ENCODE results near the gene ABHD6. TPM values are rescaled to one million over a fixed set of nuclear protein-coding genes. Genes with fewer than 3 reads are reported as not detected.

The ABHD6 gene
- total RNA-seq, 1 experiment from 2014 or later = 12.7 TPM

DNA sequence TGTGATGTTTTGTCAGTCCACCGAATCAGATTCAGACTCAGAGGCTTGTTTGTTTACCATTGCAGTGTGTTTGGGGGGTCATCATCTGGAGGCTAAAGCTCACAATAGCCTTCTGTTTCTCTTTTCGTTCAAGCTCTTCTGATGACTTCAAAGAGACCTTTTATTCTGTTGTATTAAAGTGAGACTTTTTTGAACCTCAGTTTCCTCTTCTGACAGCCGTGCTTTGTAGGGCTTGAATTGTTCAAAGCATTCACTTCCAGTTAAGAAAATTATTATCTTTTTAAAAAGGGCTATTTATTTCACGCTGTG is 96.4 kb downstream of the ABHD6 start:
- peaks cover 14 to 33% of the 10 kb centered on the region in 2 experiments; a peak in 3 of 4 replicates for H3K4me1 ChIP-seq (ENCODE audit: control insufficient read depth in 1 of 2, insufficient read depth in 2 of 2, low read length in 2 of 2)
- ChIA-PET POLR2A (interaction anchor here (0.6 kb wide), 1 partner anchor 166 kb away, joined by 3 read pairs; no protein-coding TSS in a partner anchor), CTCF (interaction anchor here (1.0 to 2.0 kb wide), 3 partner anchors 26 to 158 kb away, joined by 3 to 6 read pairs (median 3); partner anchors contain the start of genes HTD2, KCTD6 and RPP14), RAD21 (ENCODE audit: low non-redundant PET in 1 of 2, low total read pairs in 2 of 2, uncharacterized antibody in 2 of 2, unreplicated experiment in 2 of 2) (no interaction called here)
- H3K36me3 ChIP-seq (ENCODE audit: control insufficient read depth in 1 of 2, insufficient read depth in 2 of 2, low read length in 2 of 2) = no peaks in the 10 kb centered on the region
- no peak overlapping the region for H3K9ac ChIP-seq (ENCODE audit: low read length)
- H2AFZ ChIP-seq (ENCODE audit: low read depth, low read length, poor library complexity, severe bottlenecking) = no peak overlapping the region
- no TSS peak for BruUV-seq (replicated peaks)
- intact Hi-C loops (cut with micrococcal nuclease) = no loop called here
- H3K27ac ChIP-seq (ENCODE audit: low read depth, low read length) = no peak overlapping the region
- DNase-seq (ENCODE audit: low read depth, low spot score) (no peak), ATAC-seq (no peak)
- H3K79me2 ChIP-seq (ENCODE audit: insufficient read depth, low read length) = no peaks in the 10 kb centered on the region
- H3K9me2 ChIP-seq (ENCODE audit: insufficient read depth) = no peaks in the 10 kb centered on the region
- H3K27me3 ChIP-seq (ENCODE audit: insufficient read depth, low read length) = no peaks in the 10 kb centered on the region
- TF ChIP-seq POLR2AphosphoS5 (IDR thresholded peaks at IDR 0.05; ENCODE audit: low read depth, low read length) (no peak), ZFX (IDR thresholded peaks at IDR 0.05) (no peak), CBX3 (IDR thresholded peaks at IDR 0.05; ENCODE audit: low read depth) (no peak), SP1 (IDR thresholded peaks at IDR 0.05; ENCODE audit: low read depth) (no peak), SRF (IDR thresholded peaks at IDR 0.05; ENCODE audit: low read depth) (no peak), CEBPB (IDR thresholded peaks at IDR 0.05; ENCODE audit: low read depth) (no peak), POLR2A (IDR thresholded peaks at IDR 0.05; ENCODE audit: borderline replicate concordance, extremely low read depth, insufficient read depth, insufficient read length) (no peak)
- no peaks in the 10 kb centered on the region for H4K20me1 ChIP-seq (ENCODE audit: insufficient read depth)
- peak overlapping the region; percentile 95 for H3K4me2 ChIP-seq (ENCODE audit: low read length)
- H3K9me3 ChIP-seq (ENCODE audit: control insufficient read depth in 1 of 2, insufficient read depth in 1 of 2, low read depth in 1 of 2, low read length in 2 of 2) = no peaks in the 10 kb centered on the region
- H3K4me3 ChIP-seq (replicated peaks in 1 of 2; ENCODE audit: low read depth in 1 of 2, low read length in 2 of 2) = peak overlapping the region; percentile 67 to 74

DNA sequence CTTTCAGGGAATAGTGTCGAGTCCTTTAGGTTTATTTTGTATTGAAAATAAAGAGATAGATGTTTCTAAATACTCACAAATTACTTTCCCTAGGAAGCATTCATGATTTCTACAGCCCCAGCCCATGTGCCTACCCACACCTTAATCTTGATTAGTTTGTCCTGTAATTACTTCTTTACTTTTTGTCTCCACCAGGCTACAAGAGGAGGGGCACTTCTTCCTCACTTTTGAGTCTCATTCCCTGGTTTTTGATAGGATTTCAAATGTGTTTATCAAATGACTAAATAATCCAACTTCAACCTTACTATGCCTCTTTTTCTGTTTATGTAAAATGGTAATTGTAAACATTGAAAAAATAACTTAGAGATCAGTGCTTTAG is 96.9 kb downstream of the ABHD6 start:
- Histone ChIP-seq H3K4me2 (ENCODE audit: low read length) (peak overlapping the region; percentile 95; the same call in 1 of the 2 replicates), H3K27me3 (ENCODE audit: insufficient read depth, low read length) (no peaks in the 10 kb centered on the region), H3K4me3 (replicated peaks in 1 of 2; ENCODE audit: low read depth in 1 of 2, low read length in 2 of 2) (no peak overlapping the region), H3K4me1 (ENCODE audit: control insufficient read depth in 1 of 2, insufficient read depth in 2 of 2, low read length in 2 of 2) (peaks cover 14 to 33% of the 10 kb centered on the region in 2 experiments; a peak in 3 of 4 replicates), H3K9ac (ENCODE audit: low read length) (no peak overlapping the region), H3K36me3 (ENCODE audit: control insufficient read depth in 1 of 2, insufficient read depth in 2 of 2, low read length in 2 of 2) (no peaks in the 10 kb centered on the region), H3K79me2 (ENCODE audit: insufficient read depth, low read length) (no peaks in the 10 kb centered on the region), H4K20me1 (ENCODE audit: insufficient read depth) (no peaks in the 10 kb centered on the region), H3K27ac (ENCODE audit: low read depth, low read length) (no peak overlapping the region), H2AFZ (ENCODE audit: low read depth, low read length, poor library complexity, severe bottlenecking) (no peak overlapping the region), H3K9me2 (ENCODE audit: insufficient read depth) (no peaks in the 10 kb centered on the region), H3K9me3 (ENCODE audit: control insufficient read depth in 1 of 2, insufficient read depth in 1 of 2, low read depth in 1 of 2, low read length in 2 of 2) (no peaks in the 10 kb centered on the region)
- ATAC-seq (no peak), DNase-seq (ENCODE audit: low read depth, low spot score) (no peak)
- intact Hi-C loops (cut with micrococcal nuclease) = no loop called here
- ChIA-PET CTCF (interaction anchor here (1.0 kb wide), 1 partner anchor 28 kb away, joined by 3 read pairs; the partner anchor contains the start of genes HTD2 and RPP14), POLR2A (no interaction called here), RAD21 (ENCODE audit: low non-redundant PET in 1 of 2, low total read pairs in 2 of 2, uncharacterized antibody in 2 of 2, unreplicated experiment in 2 of 2) (interaction anchor here in 1 of 2 experiments (0.6 kb wide), 1 partner anchor 220 kb away, joined by 3 read pairs; no protein-coding TSS in a partner anchor)
- TF ChIP-seq YY1 (IDR thresholded peaks at IDR 0.05; ENCODE audit: extremely low read depth, insufficient replicate concordance, low read depth, low read length) (no peak), POLR2AphosphoS5 (IDR thresholded peaks at IDR 0.05; ENCODE audit: low read depth, low read length) (no peak), SIN3A (IDR thresholded peaks at IDR 0.05; ENCODE audit: low read depth) (no peak), ELF1 (IDR thresholded peaks at IDR 0.05; ENCODE audit: borderline replicate concordance, low read depth) (no peak), CBX3 (IDR thresholded peaks at IDR 0.05; ENCODE audit: low read depth) (no peak), RAD21 (IDR thresholded peaks at IDR 0.05; ENCODE audit: low read depth) (no peak), EZH2 (IDR thresholded peaks at IDR 0.05) (no peak), POLR2A (IDR thresholded peaks at IDR 0.05; ENCODE audit: borderline replicate concordance, extremely low read depth, insufficient read depth, insufficient read length) (no peak)
- TF ChIP-seq, protein P1, sequence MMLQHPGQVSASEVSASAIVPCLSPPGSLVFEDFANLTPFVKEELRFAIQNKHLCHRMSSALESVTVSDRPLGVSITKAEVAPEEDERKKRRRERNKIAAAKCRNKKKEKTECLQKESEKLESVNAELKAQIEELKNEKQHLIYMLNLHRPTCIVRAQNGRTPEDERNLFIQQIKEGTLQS (IDR thresholded peaks at IDR 0.05) = no peak
- TF ChIP-seq, protein P2, sequence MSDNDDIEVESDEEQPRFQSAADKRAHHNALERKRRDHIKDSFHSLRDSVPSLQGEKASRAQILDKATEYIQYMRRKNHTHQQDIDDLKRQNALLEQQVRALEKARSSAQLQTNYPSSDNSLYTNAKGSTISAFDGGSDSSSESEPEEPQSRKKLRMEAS (IDR thresholded peaks at IDR 0.05) = no peak
- TF ChIP-seq, protein P3, sequence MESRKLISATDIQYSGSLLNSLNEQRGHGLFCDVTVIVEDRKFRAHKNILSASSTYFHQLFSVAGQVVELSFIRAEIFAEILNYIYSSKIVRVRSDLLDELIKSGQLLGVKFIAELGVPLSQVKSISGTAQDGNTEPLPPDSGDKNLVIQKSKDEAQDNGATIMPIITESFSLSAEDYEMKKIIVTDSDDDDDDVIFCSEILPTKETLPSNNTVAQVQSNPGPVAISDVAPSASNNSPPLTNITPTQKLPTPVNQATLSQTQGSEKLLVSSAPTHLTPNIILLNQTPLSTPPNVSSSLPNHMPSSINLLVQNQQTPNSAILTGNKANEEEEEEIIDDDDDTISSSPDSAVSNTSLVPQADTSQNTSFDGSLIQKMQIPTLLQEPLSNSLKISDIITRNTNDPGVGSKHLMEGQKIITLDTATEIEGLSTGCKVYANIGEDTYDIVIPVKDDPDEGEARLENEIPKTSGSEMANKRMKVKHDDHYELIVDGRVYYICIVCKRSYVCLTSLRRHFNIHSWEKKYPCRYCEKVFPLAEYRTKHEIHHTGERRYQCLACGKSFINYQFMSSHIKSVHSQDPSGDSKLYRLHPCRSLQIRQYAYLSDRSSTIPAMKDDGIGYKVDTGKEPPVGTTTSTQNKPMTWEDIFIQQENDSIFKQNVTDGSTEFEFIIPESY (IDR thresholded peaks at IDR 0.05; ENCODE audit: extremely low read depth, insufficient replicate concordance, low read length) = no peak
- BruUV-seq (replicated peaks) = no TSS peak
